ENCODE data around the gene PIWIL4. TPM values are rescaled to one million over a fixed set of nuclear protein-coding genes. Genes with fewer than 3 reads are reported as not detected.

PIWIL4 gene
- total RNA-seq, 1 donor from 2014 or later = 8.9 TPM

GRCh38 chr11:94656968-94657367 is 89.8 kb downstream of the PIWIL4 start:
- H3K9me3 ChIP-seq (ENCODE audit: control insufficient read depth in 3 of 3, low read length in 3 of 3) = no peaks in the 10 kb centered on the region
- H3K4me3 ChIP-seq (ENCODE audit: low read length in 3 of 3) = no peak overlapping the region
- H3K36me3 ChIP-seq (ENCODE audit: control insufficient read depth in 3 of 3, insufficient read depth in 3 of 3, low read length in 3 of 3) = no peaks in the 10 kb centered on the region
- no peaks in the 10 kb centered on the region for H3K27me3 ChIP-seq (ENCODE audit: control insufficient read depth in 3 of 3, insufficient read depth in 3 of 3, low read length in 3 of 3)
- H3K9ac ChIP-seq (ENCODE audit: low read depth in 1 of 3, low read length in 3 of 3) = no peak overlapping the region
- no peak overlapping the region for H3K27ac ChIP-seq (ENCODE audit: low read depth, low read length)
- H3K4me1 ChIP-seq (ENCODE audit: control insufficient read depth in 3 of 3, insufficient read depth in 3 of 3, low read length in 3 of 3) = peaks cover 0 to 8% (median 0%) of the 10 kb centered on the region in 3 donors

GRCh38 chr11:94657629-94658028 is 90.5 kb downstream of the PIWIL4 start:
- H3K9ac ChIP-seq (ENCODE audit: low read depth in 1 of 3, low read length in 3 of 3) = no peak overlapping the region
- no peaks in the 10 kb centered on the region for H3K9me3 ChIP-seq (ENCODE audit: control insufficient read depth in 3 of 3, low read length in 3 of 3)
- no peaks in the 10 kb centered on the region for H3K27me3 ChIP-seq (ENCODE audit: control insufficient read depth in 3 of 3, insufficient read depth in 3 of 3, low read length in 3 of 3)
- H3K4me1 ChIP-seq (ENCODE audit: control insufficient read depth in 3 of 3, insufficient read depth in 3 of 3, low read length in 3 of 3) = peaks cover 0 to 8% (median 0%) of the 10 kb centered on the region in 3 donors
- H3K4me3 ChIP-seq (ENCODE audit: low read length in 3 of 3) = no peak overlapping the region
- H3K27ac ChIP-seq (ENCODE audit: low read depth, low read length) = no peak overlapping the region
- no peaks in the 10 kb centered on the region for H3K36me3 ChIP-seq (ENCODE audit: control insufficient read depth in 3 of 3, insufficient read depth in 3 of 3, low read length in 3 of 3)

DNA sequence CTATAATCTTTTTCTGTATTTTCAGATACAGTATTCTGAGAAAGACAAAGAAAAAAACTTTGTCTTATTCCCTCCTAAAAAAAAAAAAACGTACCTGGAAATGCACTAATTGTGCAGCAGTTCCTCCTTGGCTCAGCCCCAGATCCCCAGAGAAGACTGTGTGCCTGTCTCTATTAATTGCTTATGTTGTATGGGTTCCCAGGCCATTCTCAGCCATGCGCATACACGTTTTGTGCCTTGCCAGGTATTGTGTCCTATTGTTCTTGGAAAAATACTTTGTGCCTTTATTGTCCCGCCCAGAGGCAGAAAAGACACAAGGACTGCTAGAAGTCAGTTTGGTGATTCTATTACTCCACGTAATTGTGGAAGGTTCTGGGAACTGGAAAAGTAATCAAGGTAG is 91.2 kb downstream of the PIWIL4 start:
- Histone ChIP-seq H3K9me3 (ENCODE audit: control insufficient read depth in 3 of 3, low read length in 3 of 3) (no peaks in the 10 kb centered on the region), H3K4me3 (ENCODE audit: low read length in 3 of 3) (no peak overlapping the region), H3K9ac (ENCODE audit: low read depth in 1 of 3, low read length in 3 of 3) (no peak overlapping the region), H3K36me3 (ENCODE audit: control insufficient read depth in 3 of 3, insufficient read depth in 3 of 3, low read length in 3 of 3) (no peaks in the 10 kb centered on the region), H3K27me3 (ENCODE audit: control insufficient read depth in 3 of 3, insufficient read depth in 3 of 3, low read length in 3 of 3) (no peaks in the 10 kb centered on the region), H3K4me1 (ENCODE audit: control insufficient read depth in 3 of 3, insufficient read depth in 3 of 3, low read length in 3 of 3) (peaks cover 0 to 8% (median 0%) of the 10 kb centered on the region in 3 donors), H3K27ac (ENCODE audit: low read depth, low read length) (peak overlapping the region; percentile 2)

GRCh38 chr11:94658888-94659287 is 91.7 kb downstream of the PIWIL4 start:
- H3K4me3 ChIP-seq (ENCODE audit: low read length in 3 of 3) = no peak overlapping the region
- H3K27ac ChIP-seq (ENCODE audit: low read depth, low read length) = no peak overlapping the region
- no peaks in the 10 kb centered on the region for H3K9me3 ChIP-seq (ENCODE audit: control insufficient read depth in 3 of 3, low read length in 3 of 3)
- no peaks in the 10 kb centered on the region for H3K36me3 ChIP-seq (ENCODE audit: control insufficient read depth in 3 of 3, insufficient read depth in 3 of 3, low read length in 3 of 3)
- H3K9ac ChIP-seq (ENCODE audit: low read depth in 1 of 3, low read length in 3 of 3) = no peak overlapping the region
- peaks cover 0 to 8% (median 0%) of the 10 kb centered on the region in 3 donors for H3K4me1 ChIP-seq (ENCODE audit: control insufficient read depth in 3 of 3, insufficient read depth in 3 of 3, low read length in 3 of 3)
- no peaks in the 10 kb centered on the region for H3K27me3 ChIP-seq (ENCODE audit: control insufficient read depth in 3 of 3, insufficient read depth in 3 of 3, low read length in 3 of 3)

DNA sequence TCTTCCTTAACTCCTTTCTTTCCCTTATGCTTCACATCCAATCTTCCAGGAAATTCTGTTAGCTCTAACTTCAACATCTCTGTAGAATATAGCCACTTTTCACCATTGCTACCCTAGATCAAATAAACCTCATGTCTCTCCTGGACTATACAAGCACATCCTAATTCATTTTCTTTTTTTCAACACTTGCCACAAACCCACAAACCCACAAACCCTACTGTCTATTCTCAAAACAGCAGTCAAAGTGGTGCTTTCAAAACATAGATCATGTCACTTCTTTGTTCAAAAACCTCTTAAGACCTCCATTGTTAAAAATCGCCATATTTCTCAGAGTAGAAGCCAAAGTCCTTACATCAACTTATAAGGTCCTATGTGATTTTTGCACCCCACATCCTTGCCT is 94.3 kb downstream of the PIWIL4 start:
- no peaks in the 10 kb centered on the region for H3K36me3 ChIP-seq (ENCODE audit: control insufficient read depth in 3 of 3, insufficient read depth in 3 of 3, low read length in 3 of 3)
- H3K9me3 ChIP-seq (ENCODE audit: control insufficient read depth in 3 of 3, low read length in 3 of 3) = no peaks in the 10 kb centered on the region
- no peak overlapping the region for H3K27ac ChIP-seq (ENCODE audit: low read depth, low read length)
- H3K4me1 ChIP-seq (ENCODE audit: control insufficient read depth in 3 of 3, insufficient read depth in 3 of 3, low read length in 3 of 3) = peaks cover 0 to 8% (median 2%) of the 10 kb centered on the region in 3 donors
- H3K4me3 ChIP-seq (ENCODE audit: low read length in 3 of 3) = no peak overlapping the region
- H3K27me3 ChIP-seq (ENCODE audit: control insufficient read depth in 3 of 3, insufficient read depth in 3 of 3, low read length in 3 of 3) = no peaks in the 10 kb centered on the region
- no peak overlapping the region for H3K9ac ChIP-seq (ENCODE audit: low read depth in 1 of 3, low read length in 3 of 3)

GRCh38 chr11:94662065-94662779 is 95.1 kb downstream of the PIWIL4 start:
- no peaks in the 10 kb centered on the region for H3K36me3 ChIP-seq (ENCODE audit: control insufficient read depth in 3 of 3, insufficient read depth in 3 of 3, low read length in 3 of 3)
- no peaks in the 10 kb centered on the region for H3K9me3 ChIP-seq (ENCODE audit: control insufficient read depth in 3 of 3, low read length in 3 of 3)
- no peak overlapping the region for H3K9ac ChIP-seq (ENCODE audit: low read depth in 1 of 3, low read length in 3 of 3)
- no peak overlapping the region for H3K27ac ChIP-seq (ENCODE audit: low read depth, low read length)
- H3K4me1 ChIP-seq (ENCODE audit: control insufficient read depth in 3 of 3, insufficient read depth in 3 of 3, low read length in 3 of 3) = peaks cover 0 to 8% (median 2%) of the 10 kb centered on the region in 3 donors
- no peak overlapping the region for H3K4me3 ChIP-seq (ENCODE audit: low read length in 3 of 3)
- no peaks in the 10 kb centered on the region for H3K27me3 ChIP-seq (ENCODE audit: control insufficient read depth in 3 of 3, insufficient read depth in 3 of 3, low read length in 3 of 3)

DNA sequence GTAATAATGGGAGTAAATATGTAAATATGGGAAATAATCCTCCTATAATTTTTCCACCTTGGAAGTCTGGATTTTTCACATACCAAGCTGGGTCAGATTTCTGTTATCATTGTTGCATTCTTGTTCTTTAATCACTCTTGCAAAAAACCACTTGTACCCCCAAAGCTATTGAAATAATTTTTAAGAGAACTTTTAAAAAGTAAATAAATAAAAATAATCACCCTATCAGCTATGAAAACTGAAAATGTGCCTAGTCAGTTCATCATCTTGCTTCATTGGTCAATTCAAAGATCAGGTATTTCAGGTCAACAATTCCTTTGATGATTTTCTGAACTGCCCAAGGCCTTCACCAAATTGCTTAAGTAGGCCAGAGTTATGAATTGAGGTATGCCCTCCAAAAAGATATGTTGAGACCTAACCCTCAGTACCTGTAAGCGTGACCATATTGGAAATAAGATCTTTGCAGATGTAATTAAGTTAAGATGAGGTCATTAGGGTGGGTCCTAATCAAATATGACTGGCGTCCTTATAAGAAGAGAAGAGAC is 95.8 kb downstream of the PIWIL4 start:
- Histone ChIP-seq H3K9me3 (ENCODE audit: control insufficient read depth in 3 of 3, low read length in 3 of 3) (no peaks in the 10 kb centered on the region), H3K27me3 (ENCODE audit: control insufficient read depth in 3 of 3, insufficient read depth in 3 of 3, low read length in 3 of 3) (no peaks in the 10 kb centered on the region), H3K9ac (ENCODE audit: low read depth in 1 of 3, low read length in 3 of 3) (no peak overlapping the region), H3K4me3 (ENCODE audit: low read length in 3 of 3) (no peak overlapping the region), H3K4me1 (ENCODE audit: control insufficient read depth in 3 of 3, insufficient read depth in 3 of 3, low read length in 3 of 3) (peaks cover 0 to 2% (median 2%) of the 10 kb centered on the region in 3 donors), H3K36me3 (ENCODE audit: control insufficient read depth in 3 of 3, insufficient read depth in 3 of 3, low read length in 3 of 3) (no peaks in the 10 kb centered on the region), H3K27ac (ENCODE audit: low read depth, low read length) (no peak overlapping the region)

GRCh38 chr11:94664346-94664745 is 97.2 kb downstream of the PIWIL4 start:
- Histone ChIP-seq H3K9me3 (ENCODE audit: control insufficient read depth in 3 of 3, low read length in 3 of 3) (no peaks in the 10 kb centered on the region), H3K36me3 (ENCODE audit: control insufficient read depth in 3 of 3, insufficient read depth in 3 of 3, low read length in 3 of 3) (no peaks in the 10 kb centered on the region), H3K4me3 (ENCODE audit: low read length in 3 of 3) (no peak overlapping the region), H3K27ac (ENCODE audit: low read depth, low read length) (no peak overlapping the region), H3K9ac (ENCODE audit: low read depth in 1 of 3, low read length in 3 of 3) (no peak overlapping the region), H3K4me1 (ENCODE audit: control insufficient read depth in 3 of 3, insufficient read depth in 3 of 3, low read length in 3 of 3) (peaks cover 0 to 2% (median 0%) of the 10 kb centered on the region in 3 donors), H3K27me3 (ENCODE audit: control insufficient read depth in 3 of 3, insufficient read depth in 3 of 3, low read length in 3 of 3) (no peaks in the 10 kb centered on the region)

DNA sequence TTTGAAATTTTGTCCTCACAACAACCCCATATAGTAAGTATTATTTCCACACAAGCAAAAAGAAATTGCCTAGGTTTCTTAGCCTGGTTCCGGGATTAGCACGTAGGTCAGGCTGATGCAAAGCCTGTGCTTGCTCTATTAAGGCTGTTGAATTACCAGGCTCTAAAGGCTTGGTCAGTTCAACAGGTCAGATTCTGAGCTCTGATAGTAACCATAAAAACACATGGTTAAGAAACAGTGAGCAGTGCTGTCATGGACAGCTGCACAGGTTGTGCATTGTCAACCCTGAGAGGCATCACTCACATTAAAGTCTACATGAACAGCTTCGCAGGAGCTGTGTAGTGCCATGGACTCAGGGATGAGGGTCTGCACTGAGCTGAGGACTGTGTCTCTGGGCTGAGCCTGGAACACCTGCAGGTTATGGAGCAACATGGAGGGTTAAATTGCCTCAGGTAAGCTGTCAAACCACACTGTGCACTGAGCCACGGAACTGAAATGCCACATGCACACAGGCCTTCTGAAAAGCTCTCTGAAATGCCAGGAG is 98.0 kb downstream of the PIWIL4 start:
- Histone ChIP-seq H3K4me1 (ENCODE audit: control insufficient read depth in 3 of 3, insufficient read depth in 3 of 3, low read length in 3 of 3) (peaks cover 0 to 2% (median 0%) of the 10 kb centered on the region in 3 donors), H3K27me3 (ENCODE audit: control insufficient read depth in 3 of 3, insufficient read depth in 3 of 3, low read length in 3 of 3) (no peaks in the 10 kb centered on the region), H3K36me3 (ENCODE audit: control insufficient read depth in 3 of 3, insufficient read depth in 3 of 3, low read length in 3 of 3) (no peaks in the 10 kb centered on the region), H3K9me3 (ENCODE audit: control insufficient read depth in 3 of 3, low read length in 3 of 3) (no peaks in the 10 kb centered on the region), H3K27ac (ENCODE audit: low read depth, low read length) (no peak overlapping the region), H3K9ac (ENCODE audit: low read depth in 1 of 3, low read length in 3 of 3) (no peak overlapping the region), H3K4me3 (ENCODE audit: low read length in 3 of 3) (no peak overlapping the region)
